ENCODE results near the gene MAL.

MAL gene

GRCh38 chr2:94996305-94997100 is 29.0 kb upstream of the MAL start:
- no peak for DNase-seq (ENCODE audit: low spot score)

- no peak for DNase-seq (ENCODE audit: low spot score)
Measured at GRCh38 chr2:94997981-94998930, 27.3 kb upstream of the MAL start.

GRCh38 chr2:94999431-94999883 is 26.1 kb upstream of the MAL start:
- DNase-seq (ENCODE audit: low spot score): no peak

DNA sequence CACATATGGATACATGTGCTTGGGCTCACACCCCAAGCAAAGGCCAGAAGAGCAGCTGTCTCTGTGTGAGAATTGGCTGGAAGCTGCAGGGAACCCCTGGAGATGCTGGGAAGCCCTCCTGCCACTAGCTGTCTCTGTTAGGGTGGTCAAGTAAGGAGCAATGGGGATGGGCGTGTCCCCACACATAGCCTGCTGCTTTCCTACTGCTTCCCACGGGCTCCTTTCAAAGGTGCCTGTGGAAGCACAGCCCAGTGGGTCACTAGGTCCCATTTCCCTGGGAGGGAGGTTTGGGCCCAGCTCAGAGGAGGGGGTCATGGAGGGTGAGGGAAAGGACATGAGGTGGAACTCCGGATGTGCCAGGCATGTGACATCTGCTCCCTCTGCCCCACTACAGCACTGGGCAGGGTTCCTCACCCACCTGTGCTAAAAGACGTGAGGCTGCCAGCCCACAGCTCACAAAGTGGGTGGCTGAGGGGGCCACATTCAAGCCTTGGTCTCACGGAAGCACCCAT is 24.4 kb upstream of the MAL start:
- DNase-seq (ENCODE audit: low spot score): no peak

GRCh38 chr2:95001701-95002100 is 23.8 kb upstream of the MAL start:
- DNase-seq (ENCODE audit: low spot score): no peak

DNA sequence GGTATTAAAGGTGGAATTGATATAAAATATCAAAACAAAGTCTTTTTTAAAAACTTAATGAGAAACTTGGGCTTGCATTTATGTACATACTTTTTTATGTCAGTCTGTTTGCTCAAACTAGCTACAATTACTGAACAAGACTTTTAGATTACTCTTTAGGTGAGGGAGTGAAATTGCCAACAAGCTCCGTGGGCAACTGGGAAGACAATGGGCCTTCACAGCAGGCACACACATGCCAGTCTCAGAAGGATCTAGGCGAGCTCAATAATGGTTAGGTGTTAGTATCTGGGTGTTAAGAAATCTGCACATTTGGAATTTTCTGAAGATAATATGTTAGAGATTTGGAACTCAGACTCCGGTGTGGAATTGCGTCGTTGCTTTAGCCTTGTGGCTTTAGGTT is 23.0 kb upstream of the MAL start:
- no peak for DNase-seq (ENCODE audit: low spot score)

DNA sequence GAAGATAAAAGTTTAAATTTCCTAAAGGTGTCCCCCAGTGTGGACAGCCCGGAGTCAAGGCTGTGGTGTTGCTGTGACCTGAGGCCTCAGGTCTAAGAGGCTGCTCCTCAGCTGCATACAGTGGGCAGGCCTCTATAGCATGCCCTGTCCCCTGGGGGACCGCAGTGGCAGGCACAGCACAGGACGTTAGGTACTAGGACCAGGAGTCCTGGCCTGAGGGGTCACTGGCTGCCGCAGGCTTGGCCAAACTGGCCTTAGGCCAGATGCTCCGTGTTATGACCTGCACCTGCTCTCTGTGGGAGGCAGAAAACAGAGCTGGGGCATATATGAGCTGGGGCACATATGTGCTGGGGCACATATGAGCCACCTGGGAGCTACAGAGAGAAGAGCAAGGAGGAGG is 21.2 kb upstream of the MAL start:
- DNase-seq (ENCODE audit: low spot score): no peak

- DNase-seq (ENCODE audit: low spot score): no peak
Measured at GRCh38 chr2:95004711-95005110, 20.8 kb upstream of the MAL start.

GRCh38 chr2:95005726-95006125 is 19.8 kb upstream of the MAL start:
- no peak for DNase-seq (ENCODE audit: low spot score)

GRCh38 chr2:95006588-95006987 is 18.9 kb upstream of the MAL start:
- DNase-seq (ENCODE audit: low spot score): no peak

DNA sequence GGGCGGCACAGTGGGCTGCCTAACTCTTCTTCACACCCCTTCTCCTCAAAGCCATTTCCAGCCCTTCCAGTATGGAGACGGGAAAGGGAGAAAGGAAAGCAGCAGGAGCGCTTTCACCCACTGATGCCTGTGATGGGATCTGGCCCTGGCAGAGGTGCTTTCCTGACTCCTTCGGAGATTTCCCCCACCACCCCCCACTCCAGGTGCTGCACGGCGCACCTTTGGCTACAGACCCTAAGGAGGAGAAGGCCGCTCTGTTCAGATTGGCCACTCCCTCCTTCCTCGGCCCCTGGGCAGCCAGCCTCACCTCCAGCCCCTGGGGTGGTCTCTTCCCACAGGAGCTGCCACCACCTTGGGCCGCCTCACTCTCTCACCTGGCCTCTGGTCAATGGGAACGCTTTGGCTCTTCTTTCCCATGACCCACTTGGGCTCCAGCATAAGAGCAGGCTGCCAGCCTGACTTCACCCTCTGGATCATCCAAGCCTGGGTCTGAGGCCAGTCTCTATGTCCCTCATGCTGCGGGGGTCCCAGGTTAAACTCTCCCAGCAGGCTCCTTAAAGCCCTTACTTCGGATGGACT is 18.4 kb upstream of the MAL start:
- no peak for DNase-seq (ENCODE audit: low spot score)

- DNase-seq (ENCODE audit: low spot score): no peak
Measured at GRCh38 chr2:95007822-95008221, 17.7 kb upstream of the MAL start.

DNA sequence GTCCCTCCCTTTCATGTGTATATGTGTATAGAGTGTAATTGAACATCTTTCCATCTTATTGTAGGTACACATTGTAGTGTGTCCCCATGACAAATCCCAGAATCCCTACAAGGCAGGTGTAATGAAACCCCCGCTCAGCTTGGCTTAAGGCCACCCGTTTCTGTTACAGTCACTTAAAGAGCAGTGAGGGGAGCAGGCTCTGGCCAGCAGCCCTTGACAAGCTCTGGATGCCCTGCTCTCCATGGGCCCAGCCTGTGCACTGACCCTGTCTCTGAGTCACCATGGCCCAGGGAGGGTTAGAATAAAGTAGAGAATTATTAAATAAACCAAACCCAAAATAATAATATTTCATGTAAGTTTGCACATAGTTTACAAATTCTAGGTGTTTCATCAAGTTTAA is 17.2 kb upstream of the MAL start:
- DNase-seq (ENCODE audit: low spot score): no peak

DNA sequence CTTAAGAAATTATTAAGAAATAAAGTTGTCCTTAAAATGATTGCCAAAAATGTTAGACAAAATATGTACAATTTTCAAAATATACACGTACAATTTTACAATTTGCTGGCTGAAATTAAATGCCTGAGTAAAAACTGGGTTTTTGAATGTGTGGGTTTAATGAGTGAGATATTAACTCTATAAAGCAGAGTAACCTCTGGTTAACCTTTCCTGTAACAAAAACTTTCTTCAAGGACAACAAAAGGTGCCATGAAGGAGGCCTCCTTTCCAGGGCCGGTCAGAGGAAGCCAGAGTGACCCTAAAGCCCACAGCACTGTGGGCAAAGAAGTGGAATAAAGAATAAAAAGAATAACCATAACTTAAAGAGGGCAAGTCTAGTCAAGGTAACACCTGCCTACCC is 16.5 kb upstream of the MAL start:
- no peak for DNase-seq (ENCODE audit: low spot score)

DNA sequence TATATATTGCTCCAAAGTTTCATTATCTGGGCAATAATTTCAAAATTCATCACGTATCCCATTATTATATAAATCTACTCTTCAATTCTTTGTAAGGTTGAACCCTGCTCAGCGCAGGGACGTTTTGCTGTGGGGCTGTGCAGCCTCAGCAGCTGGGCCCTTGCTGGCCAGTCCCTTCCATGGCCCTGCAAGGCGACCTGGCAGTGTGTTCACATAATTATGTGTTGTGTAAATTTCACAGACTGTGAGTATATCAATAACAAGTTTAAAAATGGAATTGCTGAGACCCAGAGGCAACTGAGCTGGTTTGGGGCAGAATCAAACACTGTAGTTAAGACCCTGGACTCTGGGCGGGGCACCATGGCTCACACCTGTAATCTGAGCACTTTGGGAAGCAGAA is 16.1 kb upstream of the MAL start:
- no peak for DNase-seq (ENCODE audit: low spot score)

DNA sequence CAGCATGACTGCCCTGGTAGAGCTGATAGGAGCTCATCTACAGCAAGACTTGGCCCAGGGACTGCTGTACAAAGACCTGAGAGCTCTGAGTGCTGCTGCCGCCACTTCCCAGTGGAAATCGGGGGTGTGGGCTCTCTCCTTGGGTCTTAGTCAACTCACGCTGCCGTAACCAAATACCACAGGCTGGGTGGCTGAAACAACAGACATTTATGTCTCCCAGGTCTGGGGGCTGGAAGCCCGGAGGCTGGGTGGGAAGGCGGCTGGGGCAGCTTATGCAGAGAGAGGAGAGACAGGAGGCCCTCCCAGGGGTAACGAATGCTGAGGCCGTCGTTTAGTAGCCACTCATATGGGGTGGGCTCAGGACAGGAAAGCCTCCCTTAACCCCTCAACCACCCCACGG is 15.4 kb upstream of the MAL start:
- no peak for DNase-seq (ENCODE audit: low spot score)

- no peak for DNase-seq (ENCODE audit: low spot score)
Measured at GRCh38 chr2:95010718-95011117, 14.8 kb upstream of the MAL start.

DNA sequence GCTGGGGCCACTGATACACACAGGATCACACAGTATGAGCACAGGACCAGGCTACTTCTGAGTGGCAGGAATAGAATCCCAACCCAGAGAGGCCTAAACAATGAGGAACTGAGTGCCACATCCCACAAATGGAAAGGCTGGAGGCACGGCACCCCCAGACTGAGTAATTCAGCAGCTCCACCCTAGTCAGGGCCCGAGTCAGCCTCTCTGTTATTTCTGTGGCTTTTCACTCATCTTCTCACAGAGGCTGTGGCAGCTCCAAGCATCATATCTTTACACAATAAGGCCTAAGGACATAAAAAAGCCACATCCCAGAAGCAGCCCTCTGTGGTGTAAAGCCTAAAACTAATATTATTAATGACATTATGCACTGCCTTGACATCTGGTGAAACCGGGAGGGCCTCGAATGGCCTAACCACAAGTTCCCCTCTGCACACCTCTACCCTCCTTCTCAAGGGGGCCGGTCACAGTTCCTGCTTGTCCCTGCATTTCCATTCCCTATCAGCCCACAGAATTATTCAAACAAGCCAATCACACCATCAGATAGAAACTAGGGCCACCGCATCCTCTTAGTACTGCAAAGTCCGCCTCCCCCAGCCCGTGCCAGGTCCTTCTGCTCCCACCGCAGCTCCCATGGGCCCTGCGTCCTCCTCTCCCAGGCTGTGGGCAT is 12.5 kb upstream of the MAL start:
- DNase-seq (ENCODE audit: low spot score): no peak

DNA sequence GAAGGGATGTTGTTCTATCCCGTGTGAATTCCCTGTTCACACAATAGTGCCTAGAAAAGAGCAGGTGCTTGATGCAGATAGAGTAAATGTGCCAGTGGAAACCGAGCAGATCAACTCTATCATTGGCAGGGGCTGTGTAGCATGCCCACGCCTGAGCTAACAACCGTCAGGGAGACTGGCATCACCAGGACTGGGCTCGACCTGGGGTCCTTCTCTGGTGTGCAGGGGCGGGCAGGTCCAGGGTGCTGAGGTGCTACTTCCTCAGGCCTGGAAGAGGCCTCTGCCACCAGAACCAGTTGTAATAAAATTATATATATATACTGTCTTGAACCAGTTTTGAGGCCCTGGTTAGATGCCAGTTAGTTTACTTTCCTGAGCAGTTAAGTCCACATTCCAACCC is 11.8 kb upstream of the MAL start:
- DNase-seq (ENCODE audit: low spot score): no peak

GRCh38 chr2:95014126-95014708 is 11.3 kb upstream of the MAL start:
- DNase-seq (ENCODE audit: low spot score): no peak

DNA sequence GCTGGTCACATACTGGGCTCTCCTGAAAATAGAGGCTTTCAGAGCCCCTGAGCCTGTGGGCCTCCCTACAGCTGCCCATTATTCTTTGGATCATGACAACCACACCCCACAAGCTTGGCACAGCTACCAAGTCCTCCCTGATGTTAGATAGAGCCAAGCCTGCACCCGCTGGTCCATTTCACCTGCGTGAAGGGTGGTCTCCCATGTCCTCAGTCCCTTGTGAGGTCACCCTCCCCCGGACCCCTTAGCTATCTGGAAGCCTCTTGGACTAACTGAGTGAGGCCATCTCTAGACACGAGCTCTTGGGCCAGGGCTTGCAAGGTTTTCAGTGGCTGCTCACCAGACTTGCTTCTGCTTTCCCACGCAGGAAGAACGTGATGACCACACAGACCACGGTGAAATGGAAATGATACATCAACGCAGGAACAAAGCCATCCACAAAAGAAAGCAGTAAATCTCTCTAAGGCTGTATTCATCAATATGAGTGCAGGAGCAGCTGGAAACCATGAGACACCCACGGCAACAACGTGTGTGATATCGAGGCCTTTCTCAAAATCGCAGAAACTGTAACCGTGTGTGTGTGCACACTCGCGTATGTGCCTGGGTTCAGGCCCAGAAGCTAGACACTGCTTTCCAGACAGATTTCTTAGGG is 10.1 kb upstream of the MAL start:
- no peak for DNase-seq (ENCODE audit: low spot score)
